Uterus (tissue), 2 donors: ENCODE results near the gene MYPN.

ENCODE experiments used
- CTCF ChIP-seq, 4 experiments: fragments of 200-600 bp in 2 of 4; fragments of 450-650 bp in 2 of 4; sonication (generic) in 2 of 4; IDR thresholded peaks; one replicate each; pipeline ENCODE4 v1.5.1; 2016 to 2019; ENCODE audit warnings: antibody characterized with exemption in 4 of 4, mild to moderate bottlenecking in 2 of 4, moderate library complexity in 1 of 4
- POLR2A ChIP-seq, 2 donors: fragments of 450-650 bp; IDR thresholded peaks; one replicate each; pipeline ENCODE4 v1.6.1; 2016; ENCODE audit warnings: antibody characterized with exemption in 2 of 2, mild to moderate bottlenecking in 1 of 2, moderate library complexity in 1 of 2

- TF ChIP-seq CTCF (IDR thresholded peaks at IDR 0.05) (no peak), POLR2A (IDR thresholded peaks at IDR 0.05) (no peak)
These were observed 130.4 kb downstream of the MYPN start for GRCh38 chr10:68239596-68240150.
